ENCODE data around the gene ZFYVE28.

DNA sequence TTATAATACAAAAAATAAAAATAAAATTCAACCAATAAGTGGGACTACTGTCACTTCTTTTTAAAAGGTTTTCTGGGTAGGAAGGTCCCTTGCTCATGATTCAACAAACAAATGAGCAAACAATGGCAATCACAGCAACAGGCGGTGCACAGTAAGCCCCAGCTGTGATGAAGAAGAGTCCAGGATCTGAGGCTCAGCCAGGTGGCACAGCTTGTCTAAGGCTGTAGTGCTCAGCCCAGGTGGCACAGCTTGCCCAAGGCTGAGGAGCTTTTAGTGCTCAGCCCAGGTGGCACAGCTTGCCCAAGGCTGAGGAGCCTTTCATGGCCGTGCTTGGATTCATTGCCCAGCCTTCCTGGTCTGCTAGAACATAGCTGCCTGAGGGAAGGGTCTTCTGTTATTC lies 75.0 kb downstream of the ZFYVE28 start:
- no peak for TF ChIP-seq ELF4 (IDR thresholded peaks at IDR 0.05)
- no peak for TF ChIP-seq SP1 (IDR thresholded peaks at IDR 0.05)
- no peak for TF ChIP-seq NFRKB (IDR thresholded peaks at IDR 0.05)

Data from HEK293T (cell line).